Measurements from ENCODE around the gene DLGAP1.
"Not testable (repeated sequence)": the region's sequence is repeated elsewhere in the genome, so short reads cannot be mapped to it uniquely, and the experiment has no call there.

Gene DLGAP1

GRCh38 chr18:4385876-4386275, 69.2 kb downstream of the DLGAP1 start:
- DNase-seq (ENCODE audit: low read depth), result no peak

GRCh38 chr18:4384932-4385331, 70.2 kb downstream of the DLGAP1 start:
- DNase-seq (ENCODE audit: low read depth), result no peak

- DNase-seq (ENCODE audit: low read depth), result no peak
Measured at GRCh38 chr18:4374564-4374963, 80.5 kb downstream of the DLGAP1 start.

GRCh38 chr18:4369705-4370104, 85.4 kb downstream of the DLGAP1 start:
- no peak for DNase-seq (ENCODE audit: low read depth)

GRCh38 chr18:4360221-4360715, 94.8 kb downstream of the DLGAP1 start:
- no peak for DNase-seq (ENCODE audit: low read depth)

GRCh38 chr18:4358618-4359017, 96.5 kb downstream of the DLGAP1 start:
- DNase-seq (ENCODE audit: low read depth), result no peak

GRCh38 chr18:4357579-4357978, 97.5 kb downstream of the DLGAP1 start:
- no peak for DNase-seq (ENCODE audit: low read depth)

GRCh38 chr18:4356929-4357328, 98.2 kb downstream of the DLGAP1 start:
- no peak for DNase-seq (ENCODE audit: low read depth)

- no peak for DNase-seq (ENCODE audit: low read depth)
Measured at GRCh38 chr18:4353853-4354418, 101.2 kb downstream of the DLGAP1 start.

- DNase-seq (ENCODE audit: low read depth), result no peak
Measured at GRCh38 chr18:4352746-4353551, 102.2 kb downstream of the DLGAP1 start.

- no peak for DNase-seq (ENCODE audit: low read depth)
Measured at GRCh38 chr18:4351005-4351404, 104.1 kb downstream of the DLGAP1 start.

- no peak for DNase-seq (ENCODE audit: low read depth)
Measured at GRCh38 chr18:4335386-4335785, 119.7 kb downstream of the DLGAP1 start.

GRCh38 chr18:4333043-4333442, 122.1 kb downstream of the DLGAP1 start:
- DNase-seq (ENCODE audit: low read depth), result no peak

GRCh38 chr18:4319738-4320677, 135.1 kb downstream of the DLGAP1 start:
- DNase-seq (ENCODE audit: low read depth), result no peak

GRCh38 chr18:4318311-4318710, 136.8 kb downstream of the DLGAP1 start:
- no peak for DNase-seq (ENCODE audit: low read depth)

GRCh38 chr18:4311945-4312344, 143.2 kb downstream of the DLGAP1 start:
- DNase-seq (ENCODE audit: low read depth), result not testable (repeated sequence)

GRCh38 chr18:4311136-4311535, 144.0 kb downstream of the DLGAP1 start:
- no peak for DNase-seq (ENCODE audit: low read depth)

GRCh38 chr18:4309227-4309626, 145.9 kb downstream of the DLGAP1 start:
- DNase-seq (ENCODE audit: low read depth), result no peak

- no peak for DNase-seq (ENCODE audit: low read depth)
Measured at GRCh38 chr18:4308576-4308975, 146.5 kb downstream of the DLGAP1 start.

- DNase-seq (ENCODE audit: low read depth), result no peak
Measured at GRCh38 chr18:4299395-4299794, 155.7 kb downstream of the DLGAP1 start.

- DNase-seq (ENCODE audit: low read depth), result no peak
Measured at GRCh38 chr18:4293337-4293736, 161.8 kb downstream of the DLGAP1 start.

GRCh38 chr18:4292696-4293095, 162.4 kb downstream of the DLGAP1 start:
- no peak for DNase-seq (ENCODE audit: low read depth)
